Left kidney (tissue), 2 donors: ENCODE results near the gene ANKRD16. TPM values are rescaled to one million over a fixed set of nuclear protein-coding genes. Genes with fewer than 3 reads are reported as not detected.
"Not testable (repeated sequence)": the region's sequence is repeated elsewhere in the genome, so short reads cannot be mapped to it uniquely, and the experiment has no call there.

ENCODE experiments used
- DNase-seq: peaks from one replicate; pipeline ENCODE4 v3.0.0-alpha.2; 2013
- polyA plus RNA-seq: library from polyadenylated mRNA; unstranded; fragments of 120-200 nt; gene quantifications from one replicate; pipeline ENCODE4 v1.2.1, GENCODE V29; 2013; ENCODE audit not compliant: insufficient read length

ANKRD16 gene
- polyA plus RNA-seq, 1 donor, result 12.0 TPM

GRCh38 chr10:5876181-5876768, 13.4 kb downstream of the ANKRD16 start:
- no peak for DNase-seq

- peak; percentile 82 for DNase-seq
Observed at GRCh38 chr10:5873515-5873995, 16.1 kb downstream of the ANKRD16 start.

GRCh38 chr10:5871596-5871995, 18.1 kb downstream of the ANKRD16 start:
- DNase-seq, result no peak

GRCh38 chr10:5869156-5869555, 20.5 kb downstream of the ANKRD16 start:
- no peak for DNase-seq

- DNase-seq, result not testable (repeated sequence)
Observed at GRCh38 chr10:5868383-5868782, 21.3 kb downstream of the ANKRD16 start.

GRCh38 chr10:5867091-5867615, 22.5 kb downstream of the ANKRD16 start:
- not testable (repeated sequence) for DNase-seq

DNA sequence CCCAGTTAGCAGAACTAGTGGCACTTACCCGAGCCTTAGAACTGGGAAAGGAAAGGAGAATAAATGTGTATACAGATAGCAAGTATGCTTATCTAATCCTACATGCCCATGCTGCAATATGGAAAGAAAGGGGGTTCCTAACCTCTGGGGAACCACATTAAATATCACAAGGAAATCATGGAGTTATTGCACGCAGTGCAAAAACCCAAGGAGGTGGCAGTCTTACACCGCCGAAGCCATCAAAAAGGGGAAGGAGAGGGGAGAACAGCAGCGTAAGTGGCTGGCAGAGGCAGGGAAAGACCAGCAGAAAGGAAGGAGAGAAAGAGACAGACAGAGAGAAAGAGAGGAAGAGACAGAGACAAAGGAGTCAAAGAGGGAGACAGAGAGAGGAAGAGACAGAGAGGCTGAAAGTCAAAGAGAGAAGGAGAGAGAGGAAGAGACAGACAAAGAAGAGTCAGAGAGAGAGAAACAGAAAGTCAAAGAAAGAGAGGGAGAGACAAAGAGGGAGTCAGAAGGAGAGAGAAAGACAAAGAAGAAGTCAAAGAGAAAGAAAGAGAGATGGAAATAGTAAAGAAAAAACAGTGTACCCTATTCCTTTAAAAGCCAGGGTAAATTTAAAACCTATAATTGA, 23.1 kb downstream of the ANKRD16 start:
- DNase-seq, result not testable (repeated sequence)

GRCh38 chr10:5862981-5863685, 26.6 kb downstream of the ANKRD16 start:
- not testable (repeated sequence) for DNase-seq

DNA sequence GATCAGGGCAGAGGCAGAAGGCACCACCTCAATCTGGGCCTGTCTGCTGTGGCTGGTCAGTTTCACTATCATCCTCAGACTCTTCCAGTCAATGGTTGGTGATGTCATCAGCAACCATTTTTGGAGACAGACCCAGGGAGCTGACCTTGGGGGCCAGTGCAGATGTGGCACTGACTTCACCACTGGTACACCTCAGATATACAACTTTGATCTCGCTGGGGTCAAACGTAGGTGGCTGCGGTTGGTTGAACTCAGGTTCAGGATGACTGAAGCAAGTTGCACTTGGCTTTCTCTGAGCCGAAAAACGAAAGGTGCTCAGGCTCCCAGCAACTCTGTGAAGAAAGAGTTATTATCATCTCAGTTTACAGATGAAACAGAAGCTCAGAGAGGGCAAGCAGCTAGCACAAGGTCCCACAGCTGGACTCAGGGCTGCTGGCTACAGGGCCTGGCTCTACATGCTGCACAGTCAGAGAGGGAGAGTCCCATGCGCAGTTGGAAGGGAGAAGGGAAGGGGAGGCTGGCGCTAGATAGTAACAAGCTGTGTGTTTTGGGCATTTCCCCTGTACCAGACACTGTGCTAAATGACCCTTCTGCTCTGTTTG, 27.2 kb downstream of the ANKRD16 start:
- no peak for DNase-seq

DNA sequence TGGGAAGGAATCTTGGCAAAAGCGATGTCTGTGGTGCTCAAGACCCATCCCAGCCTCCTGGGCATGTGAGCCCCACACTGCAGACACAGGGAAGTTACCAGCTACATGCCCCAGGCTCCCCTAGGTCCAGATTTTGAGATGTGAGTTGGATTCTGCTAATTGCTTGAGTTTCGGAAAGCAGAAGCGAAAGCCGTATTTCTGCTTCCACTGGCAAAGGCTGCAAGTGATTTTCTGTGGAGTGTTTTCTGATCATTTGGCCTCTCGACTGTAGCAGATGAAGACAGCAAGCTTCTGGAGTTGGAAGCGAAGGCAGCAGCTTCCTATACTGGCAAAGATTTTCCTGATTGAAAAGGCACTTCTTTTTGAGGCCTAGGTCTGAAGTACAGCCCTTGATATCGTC, 29.6 kb downstream of the ANKRD16 start:
- DNase-seq, result no peak

DNA sequence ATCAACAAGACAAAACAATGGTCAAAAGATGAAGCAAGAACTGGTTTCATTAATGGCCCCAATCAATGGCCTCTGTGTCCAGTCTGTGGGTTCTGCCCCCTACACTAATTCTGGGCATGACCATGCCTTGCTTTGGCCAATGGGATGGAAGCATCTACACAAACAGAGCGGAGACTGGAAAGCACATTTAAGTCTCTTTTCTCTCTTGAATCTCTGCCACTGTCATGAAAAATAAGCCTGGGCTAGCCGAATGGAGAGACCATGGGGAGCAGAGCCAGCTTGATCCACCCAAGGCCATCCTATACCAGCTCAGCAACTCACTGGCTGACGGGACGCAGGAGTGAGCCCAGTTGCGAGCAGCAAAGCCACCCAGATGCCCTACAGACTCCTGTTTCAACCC, 30.9 kb downstream of the ANKRD16 start:
- no peak for DNase-seq

DNA sequence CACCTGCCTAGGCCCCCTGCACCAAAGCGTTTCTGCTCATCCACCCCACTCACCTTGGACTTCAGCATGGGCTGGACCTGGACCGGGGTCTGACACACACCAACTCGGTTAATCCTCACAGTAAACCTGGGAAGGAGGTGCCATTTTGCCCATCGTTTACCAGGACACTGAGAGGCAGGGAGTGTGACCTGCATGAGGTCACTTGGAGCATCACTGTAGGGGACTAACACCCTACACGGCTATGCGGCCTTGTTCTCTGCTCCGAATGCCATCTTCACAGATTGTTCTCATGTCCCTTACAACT, 33.0 kb downstream of the ANKRD16 start:
- DNase-seq, result no peak

- DNase-seq, result no peak
Observed at GRCh38 chr10:5855979-5856700, 33.6 kb downstream of the ANKRD16 start.

- DNase-seq, result no peak
Observed at GRCh38 chr10:5854131-5854475, 35.6 kb downstream of the ANKRD16 start.

GRCh38 chr10:5846667-5847066, 43.0 kb downstream of the ANKRD16 start:
- not testable (repeated sequence) for DNase-seq

DNA sequence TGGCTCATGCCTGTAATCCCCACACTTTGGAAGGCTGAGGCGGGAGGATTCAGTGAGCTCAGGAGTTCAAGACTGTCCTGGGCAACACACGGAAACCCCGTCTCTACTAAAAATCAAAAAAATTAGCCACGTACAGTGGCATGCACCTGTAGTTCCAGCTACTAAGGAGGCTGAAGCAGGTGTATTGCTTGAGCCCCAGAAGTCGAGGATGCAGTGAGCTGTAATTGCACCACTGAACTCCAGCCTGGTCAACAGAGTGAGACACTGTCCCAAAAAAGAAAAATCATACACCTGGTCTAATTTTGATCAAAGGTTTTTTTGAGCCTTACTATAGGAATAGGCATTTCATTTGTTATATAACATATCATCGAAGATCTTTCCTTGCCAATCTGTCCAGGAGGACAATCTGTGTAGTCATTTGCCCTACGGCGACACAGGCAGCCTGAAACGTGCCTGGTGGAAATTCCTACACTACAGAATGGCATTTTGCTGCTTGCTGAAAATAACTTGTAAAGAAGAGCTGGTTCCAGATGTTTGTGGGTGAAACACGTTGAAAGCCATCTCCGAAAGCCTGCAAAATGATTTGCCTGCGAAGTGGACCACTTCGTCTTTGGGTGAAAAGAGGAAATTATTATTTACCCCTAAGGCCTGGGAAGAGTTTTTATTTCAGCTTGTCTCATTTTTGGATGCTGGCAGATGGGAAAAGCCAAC, 45.2 kb downstream of the ANKRD16 start:
- no peak for DNase-seq

DNA sequence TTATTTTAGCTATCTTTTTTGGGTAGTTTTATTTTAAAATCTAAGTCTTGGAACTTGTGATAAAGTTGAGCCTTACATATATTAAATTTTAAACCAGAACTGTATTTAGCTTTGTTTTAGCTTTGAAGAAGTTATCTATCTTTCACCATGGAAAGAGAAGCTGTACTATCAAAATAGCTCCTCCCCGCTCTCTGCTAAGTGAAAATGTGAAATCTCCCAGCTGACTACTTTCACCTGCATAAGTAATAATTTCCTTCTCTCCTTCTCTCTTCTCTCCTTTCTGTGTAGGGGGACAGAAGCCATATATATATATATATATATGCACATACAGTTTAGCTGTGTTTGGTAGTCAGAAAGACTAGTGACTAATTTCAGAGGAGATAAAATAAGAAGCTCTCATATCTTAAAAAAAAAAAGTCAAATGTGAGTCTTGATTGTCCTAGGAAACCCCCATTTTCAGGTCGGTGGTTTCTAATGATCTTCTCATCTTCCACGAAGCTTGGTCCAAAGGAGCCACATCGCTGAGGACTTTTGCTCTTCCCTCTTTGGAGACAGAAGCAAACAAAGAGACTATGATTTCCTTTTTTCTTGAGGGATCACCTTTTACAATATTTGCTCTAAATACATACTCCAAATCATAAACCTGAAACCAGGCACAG, 45.9 kb downstream of the ANKRD16 start:
- DNase-seq, result no peak

DNA sequence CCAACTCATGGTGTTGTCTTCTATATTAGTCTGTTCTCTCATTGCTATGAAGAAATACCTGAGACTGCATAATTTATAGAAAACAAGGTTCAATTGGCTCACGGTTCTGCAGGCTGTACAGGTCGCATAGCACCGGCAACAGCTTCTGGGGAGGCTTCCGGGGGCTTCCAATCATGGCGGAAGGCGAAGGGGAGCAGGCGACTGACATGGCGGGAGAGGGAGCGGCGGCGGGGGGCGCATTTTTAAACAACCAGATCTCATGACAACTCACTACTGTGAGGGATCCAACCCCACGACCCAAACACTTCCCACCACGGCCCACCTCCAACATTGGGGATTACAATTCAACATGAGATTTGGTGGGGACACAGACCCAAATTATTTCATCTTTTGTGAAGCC, 47.7 kb downstream of the ANKRD16 start:
- no peak for DNase-seq

- DNase-seq, result peak; percentile 32
Observed at GRCh38 chr10:5840314-5841307, 49.1 kb downstream of the ANKRD16 start.

- DNase-seq, result not testable (repeated sequence)
Observed at GRCh38 chr10:5836181-5836580, 53.5 kb downstream of the ANKRD16 start.
